Body of pancreas (tissue), 4 donors: Measurements from ENCODE around the gene TTC28.

ENCODE experiments used
- CTCF ChIP-seq, 7 experiments: fragments of 450-650 bp in 4 of 7; fragments of 200-600 bp in 3 of 7; sonication (generic) in 3 of 7; IDR thresholded peaks; one replicate each; pipeline ENCODE4 v1.5.1; 2016 to 2019; ENCODE audit warnings: antibody characterized with exemption in 7 of 7
- POLR2A ChIP-seq, 3 donors: fragments of 450-650 bp; IDR thresholded peaks; one replicate each; pipeline ENCODE4 v1.6.1; 2016; ENCODE audit warnings: antibody characterized with exemption in 3 of 3, mild to moderate bottlenecking in 2 of 3

- no peak for TF ChIP-seq CTCF (IDR thresholded peaks at IDR 0.05)
- TF ChIP-seq POLR2A (IDR thresholded peaks at IDR 0.05): no peak
These were observed 363.6 kb downstream of the TTC28 start for GRCh38 chr22:28316014-28316413.
